H1 (cell line): Measurements from ENCODE around the gene RIN3. TPM values are rescaled to one million over a fixed set of nuclear protein-coding genes. Genes with fewer than 3 reads are reported as not detected.

ENCODE experiments used
- CBX5 ChIP-seq: fragments of 300-800, 300-1000 bp; sonication (generic); IDR thresholded peaks from 2 replicates; pipeline ENCODE4 v1.7.1; 2016; ENCODE audit warnings: antibody characterized with exemption, low read length, low read depth
- CHD7 ChIP-seq: fragments of 300-600 bp; sonication (generic); IDR thresholded peaks from 2 replicates; pipeline ENCODE4 v1.7.1; 2012; ENCODE audit warnings: low read length, moderate library complexity, mild to moderate bottlenecking, inconsistent platforms; ENCODE audit not compliant: insufficient replicate concordance
- E2F6 ChIP-seq: IDR thresholded peaks from 2 replicates; pipeline ENCODE4 v1.6.1; 2012; ENCODE audit warnings: inconsistent platforms
- KDM4A ChIP-seq: IDR thresholded peaks from one replicate; pipeline ENCODE4 v1.7.1; 2012; ENCODE audit warnings: low read depth, mild to moderate bottlenecking, moderate library complexity, low read length, inconsistent platforms; ENCODE audit not compliant: severe bottlenecking
- SIRT6 ChIP-seq: IDR thresholded peaks from one replicate; pipeline ENCODE4 v1.7.1; 2012; ENCODE audit warnings: low read length, inconsistent platforms
- SP2 ChIP-seq: IDR thresholded peaks from 2 replicates; pipeline ENCODE4 v1.6.1; 2012; ENCODE audit warnings: mild to moderate bottlenecking, low read length, inconsistent platforms
- polyA plus RNA-seq, 7 experiments: library from polyadenylated mRNA; depleted of rRNA in 3 of 7; stranded (reverse) in 5 of 7; unstranded in 2 of 7; fragments of >200 nt in 5 of 7; fragments of 200-250 nt in 2 of 7; gene quantifications; 1 replicate in 5 of 7; 2 replicates in 1 of 7; 4 replicates in 1 of 7; pipeline versions ENCODE4 v1.2.1 to v1.2.3, GENCODE V29; 2011 to 2013; ENCODE audit warnings: missing spikeins in 2 of 7, mixed read lengths in 2 of 7
- total RNA-seq: library from RNA; stranded (reverse); fragmentation: NEBNext Ultra II Directional; extraction: Animal tissue kit (Norgen Biotek cat#: 25700); gene quantifications from 2 replicates; pipeline ENCODE4 v1.2.1, GENCODE V29; 2021
- TF ChIP-seq, protein P1 (sequence below): IDR thresholded peaks from 2 replicates; pipeline ENCODE4 v1.6.1; 2011; ENCODE audit warnings: low read length, improper control_type of control experiment

Gene RIN3
- total and polyA plus RNA-seq, 2 of the 8 experiments (the other 6 are each of a cell fraction or from before 2014, with no cell fraction given) = 0.59 to 1.5 TPM

- TF ChIP-seq CHD7 (no peak), E2F6 (no peak), SP2 (no peak), SIRT6 (no peak), KDM4A (no peak), CBX5 (no peak)
- TF ChIP-seq, protein P1, sequence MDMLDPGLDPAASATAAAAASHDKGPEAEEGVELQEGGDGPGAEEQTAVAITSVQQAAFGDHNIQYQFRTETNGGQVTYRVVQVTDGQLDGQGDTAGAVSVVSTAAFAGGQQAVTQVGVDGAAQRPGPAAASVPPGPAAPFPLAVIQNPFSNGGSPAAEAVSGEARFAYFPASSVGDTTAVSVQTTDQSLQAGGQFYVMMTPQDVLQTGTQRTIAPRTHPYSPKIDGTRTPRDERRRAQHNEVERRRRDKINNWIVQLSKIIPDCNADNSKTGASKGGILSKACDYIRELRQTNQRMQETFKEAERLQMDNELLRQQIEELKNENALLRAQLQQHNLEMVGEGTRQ = no peak
These were observed 146.4 kb downstream of the RIN3 start (continued) for GRCh38 chr14:92659765-92660561.
